Neutrophil (primary cell): Measurements from ENCODE around the gene NXPH3.

Source experiments
- H3K27ac ChIP-seq: fragments of 200-600 bp; sonication (generic); 2 replicates; pipeline ENCODE4 v1.5.1; 2016; ENCODE audit warnings: mild to moderate bottlenecking, moderate library complexity
- H3K27me3 ChIP-seq: fragments of 200-600 bp; sonication (generic); 2 replicates; pipeline ENCODE4 v1.6.0; 2016; ENCODE audit warnings: mild to moderate bottlenecking
- H3K36me3 ChIP-seq: fragments of 200-600 bp; sonication (generic); 2 replicates; pipeline ENCODE4 v1.5.1; 2017
- H3K4me1 ChIP-seq, 2 experiments: fragments of 200-600 bp in 1 of 2; sonication (generic) in 1 of 2; 1 replicate in 1 of 2; 2 replicates in 1 of 2; pipeline versions ENCODE4 v1.5.1 to v1.6.1; 2013 to 2016; ENCODE audit warnings: low read depth in 1 of 2, low read length in 1 of 2, mild to moderate bottlenecking in 1 of 2, moderate library complexity in 1 of 2; ENCODE audit not compliant: control insufficient read depth in 1 of 2, insufficient read depth in 1 of 2
- H3K4me3 ChIP-seq, 2 experiments: fragments of 200-600 bp in 1 of 2; sonication (generic) in 1 of 2; 1 replicate in 1 of 2; 2 replicates in 1 of 2; pipeline ENCODE4 v1.5.1; 2013 to 2016; ENCODE audit warnings: low read depth in 1 of 2, low read length in 1 of 2, mild to moderate bottlenecking in 1 of 2, moderate library complexity in 1 of 2
- H3K9me3 ChIP-seq: fragments of 200-600 bp; sonication (generic); 2 replicates; pipeline ENCODE4 v1.5.1; 2016
- CTCF ChIP-seq: fragments of 200-600 bp; sonication (generic); IDR thresholded peaks from 2 replicates; pipeline ENCODE4 v1.5.1; 2016; ENCODE audit warnings: antibody characterized with exemption

Gene NXPH3

GRCh38 chr17:49588312-49588711 lies 12.6 kb downstream of the NXPH3 start:
- H3K27me3 ChIP-seq: no peaks in the 10 kb centered on the region
- H3K27ac ChIP-seq: no peak overlapping the region
- no peaks in the 10 kb centered on the region for H3K4me1 ChIP-seq
- H3K9me3 ChIP-seq: no peaks in the 10 kb centered on the region
- no peak overlapping the region for H3K4me3 ChIP-seq
- peaks cover 9% of the 10 kb centered on the region for H3K36me3 ChIP-seq
- no peak for TF ChIP-seq CTCF

- TF ChIP-seq CTCF: no peak
- Histone ChIP-seq H3K36me3 (peaks cover 12% of the 10 kb centered on the region), H3K4me3 (no peak overlapping the region), H3K27me3 (no peaks in the 10 kb centered on the region), H3K4me1 (no peaks in the 10 kb centered on the region), H3K9me3 (no peaks in the 10 kb centered on the region), H3K27ac (no peak overlapping the region)
These were observed 13.3 kb downstream of the NXPH3 start for GRCh38 chr17:49588726-49589576.

- H3K27ac ChIP-seq: no peak overlapping the region
- no peaks in the 10 kb centered on the region for H3K9me3 ChIP-seq
- H3K36me3 ChIP-seq: peaks cover 17% of the 10 kb centered on the region
- H3K4me1 ChIP-seq: no peaks in the 10 kb centered on the region
- no peaks in the 10 kb centered on the region for H3K27me3 ChIP-seq
- H3K4me3 ChIP-seq: no peak overlapping the region
- TF ChIP-seq CTCF: no peak
These were observed 13.9 kb downstream of the NXPH3 start for GRCh38 chr17:49589577-49589927.

GRCh38 chr17:49590874-49591273 lies 15.2 kb downstream of the NXPH3 start:
- H3K9me3 ChIP-seq: no peaks in the 10 kb centered on the region
- no peak overlapping the region for H3K27ac ChIP-seq
- no peaks in the 10 kb centered on the region for H3K27me3 ChIP-seq
- H3K36me3 ChIP-seq: peaks cover 27% of the 10 kb centered on the region
- H3K4me3 ChIP-seq: no peak overlapping the region
- TF ChIP-seq CTCF: no peak
- H3K4me1 ChIP-seq: no peaks in the 10 kb centered on the region

GRCh38 chr17:49592263-49592662 lies 16.6 kb downstream of the NXPH3 start:
- H3K36me3 ChIP-seq: peaks cover 41% of the 10 kb centered on the region
- no peaks in the 10 kb centered on the region for H3K9me3 ChIP-seq
- no peak overlapping the region for H3K27ac ChIP-seq
- no peaks in the 10 kb centered on the region for H3K4me1 ChIP-seq
- H3K4me3 ChIP-seq: no peak overlapping the region
- TF ChIP-seq CTCF: no peak
- no peaks in the 10 kb centered on the region for H3K27me3 ChIP-seq
